ENCODE measurements around the gene CD7. TPM values are rescaled to one million over a fixed set of nuclear protein-coding genes. Genes with fewer than 3 reads are reported as not detected.

CD7 gene
- total and polyA plus RNA-seq, 9 of the 15 experiments (the other 6 are each of a cell fraction or from before 2014, with no cell fraction given) = 0.21 to 0.35 TPM; not detected in 7

DNA sequence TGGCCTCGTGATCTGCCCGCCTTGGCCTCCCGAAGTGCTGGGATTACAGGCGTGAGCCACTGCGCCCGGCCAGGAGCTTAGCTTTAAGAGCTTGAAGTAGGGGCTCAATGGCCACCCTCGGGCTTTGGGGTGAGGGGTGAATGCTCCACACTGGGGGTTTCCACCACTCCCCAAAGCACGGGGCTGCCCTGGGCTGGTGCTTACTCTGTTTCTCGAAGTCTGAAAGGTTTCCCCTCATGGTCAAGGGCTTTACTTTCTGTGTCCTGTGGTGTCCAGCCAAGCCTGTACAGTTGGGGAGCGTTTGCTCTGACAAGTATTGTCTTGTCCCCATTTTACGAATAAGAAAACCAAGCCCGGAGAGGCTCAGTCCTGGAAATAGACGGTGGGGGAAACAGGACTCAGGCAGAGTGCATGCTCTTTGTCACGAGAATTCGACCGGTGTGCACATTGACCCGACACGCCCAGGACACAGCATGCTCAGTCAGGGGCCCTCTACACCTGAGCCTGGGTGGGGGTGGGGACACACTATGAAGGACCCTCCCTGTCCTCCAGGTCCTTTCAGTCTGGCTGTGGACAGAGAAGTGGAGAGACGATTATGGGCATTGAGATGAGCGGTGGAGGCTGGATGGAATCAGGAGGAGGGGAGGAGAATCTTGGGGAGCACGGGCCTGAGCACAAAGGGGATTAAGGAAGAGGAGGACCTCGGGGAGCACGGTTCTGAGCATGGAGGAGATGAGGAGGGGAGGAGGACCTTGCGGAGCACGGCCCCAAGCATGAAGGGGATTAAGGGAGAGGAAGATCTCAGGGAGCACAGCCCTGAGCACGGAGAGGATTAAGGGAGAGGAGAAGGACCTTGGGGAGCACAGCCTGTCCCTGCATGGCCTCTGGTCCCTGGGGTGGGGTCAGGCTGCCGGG is 7.5 kb downstream of the CD7 start:
- Histone ChIP-seq H3K4me2 (ENCODE audit: insufficient read depth, low read length) (no peak overlapping the region), H3K79me2 (ENCODE audit: control insufficient read depth, insufficient read depth, low read length) (no peaks in the 10 kb centered on the region), H3K36me3 (ENCODE audit: control insufficient read depth, insufficient read depth, low read length) (no peaks in the 10 kb centered on the region), H3K27ac (ENCODE audit: extremely low read depth, low read depth, low read length) (no peak overlapping the region), H3K27me3 (ENCODE audit: control insufficient read depth in 2 of 2, insufficient read depth in 2 of 2, low read length in 2 of 2) (no peaks in the 10 kb centered on the region), H3K9ac (ENCODE audit: insufficient read depth in 1 of 2, low read depth in 2 of 2, low read length in 2 of 2) (peak overlapping the region in 1 of 2 experiments; percentile 46; a peak in 2 of 4 replicates), H4K20me1 (replicated peaks; ENCODE audit: control insufficient read depth, insufficient read depth, low read length) (no peaks in the 10 kb centered on the region), H3K9me3 (replicated peaks; ENCODE audit: control insufficient read depth, insufficient read depth, low read depth, low read length) (no peaks in the 10 kb centered on the region), H3K4me1 (replicated peaks in 1 of 2; ENCODE audit: control insufficient read depth in 2 of 2, insufficient read depth in 2 of 2, low read length in 2 of 2) (peaks cover 11 to 49% of the 10 kb centered on the region in 2 experiments; a peak in 4 of 5 replicates), H3K4me3 (no peak overlapping the region), H3K9me1 (ENCODE audit: control insufficient read depth, insufficient read depth, low read length) (no peaks in the 10 kb centered on the region), H2AFZ (ENCODE audit: low read depth, low read length) (0 out of 2 replicates have a peak overlapping the region, but pooled peaks have one; percentile 52)
- TF ChIP-seq ZNF263 (CRISPR knock-in tag; IDR thresholded peaks at IDR 0.05; ENCODE audit: borderline replicate concordance) (peak; percentile 99), MCM2 (IDR thresholded peaks at IDR 0.05; ENCODE audit: low read depth) (peak; percentile 82), KLF13 (tag; IDR thresholded peaks at IDR 0.05; ENCODE audit: borderline replicate concordance, low read depth) (no peak), ZC3H4 (CRISPR knock-in tag; IDR thresholded peaks at IDR 0.05; ENCODE audit: borderline replicate concordance) (0 out of 2 replicates have a peak, but pooled peaks have one; percentile 39), GTF2F1 (IDR thresholded peaks at IDR 0.05; ENCODE audit: low read depth, low read length) (no peak)
- TF ChIP-seq, protein P1, sequence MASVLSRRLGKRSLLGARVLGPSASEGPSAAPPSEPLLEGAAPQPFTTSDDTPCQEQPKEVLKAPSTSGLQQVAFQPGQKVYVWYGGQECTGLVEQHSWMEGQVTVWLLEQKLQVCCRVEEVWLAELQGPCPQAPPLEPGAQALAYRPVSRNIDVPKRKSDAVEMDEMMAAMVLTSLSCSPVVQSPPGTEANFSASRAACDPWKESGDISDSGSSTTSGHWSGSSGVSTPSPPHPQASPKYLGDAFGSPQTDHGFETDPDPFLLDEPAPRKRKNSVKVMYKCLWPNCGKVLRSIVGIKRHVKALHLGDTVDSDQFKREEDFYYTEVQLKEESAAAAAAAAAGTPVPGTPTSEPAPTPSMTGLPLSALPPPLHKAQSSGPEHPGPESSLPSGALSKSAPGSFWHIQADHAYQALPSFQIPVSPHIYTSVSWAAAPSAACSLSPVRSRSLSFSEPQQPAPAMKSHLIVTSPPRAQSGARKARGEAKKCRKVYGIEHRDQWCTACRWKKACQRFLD (CRISPR knock-in tag; IDR thresholded peaks at IDR 0.05) = no peak
- TF ChIP-seq, protein P2, sequence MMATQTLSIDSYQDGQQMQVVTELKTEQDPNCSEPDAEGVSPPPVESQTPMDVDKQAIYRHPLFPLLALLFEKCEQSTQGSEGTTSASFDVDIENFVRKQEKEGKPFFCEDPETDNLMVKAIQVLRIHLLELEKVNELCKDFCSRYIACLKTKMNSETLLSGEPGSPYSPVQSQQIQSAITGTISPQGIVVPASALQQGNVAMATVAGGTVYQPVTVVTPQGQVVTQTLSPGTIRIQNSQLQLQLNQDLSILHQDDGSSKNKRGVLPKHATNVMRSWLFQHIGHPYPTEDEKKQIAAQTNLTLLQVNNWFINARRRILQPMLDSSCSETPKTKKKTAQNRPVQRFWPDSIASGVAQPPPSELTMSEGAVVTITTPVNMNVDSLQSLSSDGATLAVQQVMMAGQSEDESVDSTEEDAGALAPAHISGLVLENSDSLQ (IDR thresholded peaks at IDR 0.05) = peak; percentile 43; the same call in 1 of the 2 replicates
- DNase-seq (ENCODE audit: extremely low read depth in 1 of 4, low spot score in 3 of 4) = no peak
- ChIA-PET CTCF (ENCODE audit: low intra/inter-chr PET ratio) (interaction anchor here (0.6 kb wide), 1 partner anchor 274 kb away, joined by 4 read pairs; no protein-coding TSS in a partner anchor), POLR2A (no interaction called here)
- intact Hi-C loops (cut with micrococcal nuclease) (no loop called here), in situ Hi-C loops (cut with MboI) (loop anchor here (5.0 kb wide), 1 partner anchor 68 kb away; no protein-coding TSS in a partner anchor)
- no TSS peak for BruUV-seq (replicated peaks)
- 46% methylated on average over 22 of the region's 27 CpGs for WGBS (ENCODE audit: insufficient coverage, low coverage, missing lambda C conversion rate)
- ATAC-seq = no peak
- FAIRE-seq = peak; percentile 37

Data from K562 (cell line).